NT2/D1 (cell line): ENCODE data around the gene NLRP6.

Source experiments
- SUZ12 ChIP-seq: IDR thresholded peaks from 2 replicates; pipeline ENCODE4 v1.6.1; 2011; ENCODE audit not compliant: insufficient read length, insufficient read depth; ENCODE audit errors: extremely low read depth
- YY1 ChIP-seq: IDR thresholded peaks from 2 replicates; pipeline ENCODE4 v1.6.1; 2011; ENCODE audit not compliant: insufficient read length, insufficient read depth

DNA sequence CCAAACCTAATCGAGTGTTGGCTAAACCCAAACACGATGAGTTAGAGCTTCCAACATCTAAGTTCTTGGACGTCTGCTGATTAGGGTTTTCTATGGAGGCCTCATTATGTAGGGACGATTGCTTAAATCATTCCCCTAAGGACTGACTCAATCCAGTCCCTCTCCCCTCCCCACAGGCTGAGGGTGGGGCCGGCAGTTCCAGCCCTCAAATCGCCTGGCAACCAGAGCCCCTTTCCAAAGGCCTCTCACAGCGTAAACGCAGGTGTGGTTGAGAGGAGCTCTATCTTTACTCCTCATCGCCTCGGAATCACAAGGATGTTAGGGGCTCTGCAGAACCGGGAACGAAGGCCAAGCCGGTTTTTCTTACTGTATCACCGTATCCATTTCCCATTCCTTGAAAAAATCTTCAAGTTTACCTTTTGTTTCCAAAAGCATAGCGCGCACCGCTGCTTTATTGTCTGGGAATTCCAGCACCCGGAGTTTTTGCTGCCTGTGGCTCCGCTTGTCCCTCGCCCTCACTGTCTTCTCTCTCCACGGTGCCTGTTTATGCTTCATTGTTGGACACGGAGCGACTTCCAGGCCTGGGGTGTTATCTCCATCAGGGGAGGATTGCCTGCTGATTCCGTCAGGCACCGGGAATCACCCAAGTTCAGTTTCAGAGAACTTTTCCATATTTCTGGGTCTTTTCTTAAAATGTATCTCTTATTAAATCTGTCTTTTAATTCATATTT is 56.2 kb downstream of the NLRP6 start:
- TF ChIP-seq YY1: no peak
- TF ChIP-seq SUZ12: no peak
